PC-9 (cell line): ENCODE results near the gene INO80.

Source experiments
- CTCF ChIP-seq: fragments of 200-600 bp; sonication (generic); conservative IDR thresholded peaks from 2 replicates; pipeline ENCODE4 v1.6.1; 2017; ENCODE audit warnings: mixed run types, antibody characterized with exemption, mild to moderate bottlenecking, moderate library complexity
- EZH2 ChIP-seq: fragments of 200-600 bp; sonication (generic); IDR thresholded peaks from 2 replicates; pipeline ENCODE4 v1.8.0; 2017; ENCODE audit warnings: antibody characterized with exemption, low read depth

GRCh38 chr15:40963201-40963600 is 152.9 kb downstream of the INO80 start:
- TF ChIP-seq CTCF (no peak), EZH2 (no peak)
